HEK293 (cell line): ENCODE measurements around the gene GNB1L.
A peak's percentile ranks its signal among the peaks of the same experiment; 100 is the strongest.

Source experiments
- CTCF ChIA-PET: fragments of 350-600 bp; formaldehyde crosslinking; extraction: SDS; loops from one replicate; lab custom pipeline; 2021; ENCODE audit warnings: antibody characterized with exemption; lab: Yijun Ruan, JAX
- POLR2A ChIA-PET: fragments of 300-600 bp; formaldehyde crosslinking; extraction: SDS; loops from one replicate; lab custom pipeline; 2020; ENCODE audit warnings: antibody characterized with exemption, inconsistent platforms; lab: Yijun Ruan, JAX
- H3K27ac ChIP-seq: fragments of 200-500 bp; sonication (Bioruptor generic); 2 replicates; pipeline ENCODE4 v1.5.1; 2014; ENCODE audit warnings: low read depth, low read length, control low read depth, inconsistent platforms; ENCODE audit errors: extremely low read depth
- H3K36me3 ChIP-seq, 2 experiments: fragments of 200-500 bp in 1 of 2; sonication (Bioruptor generic) in 1 of 2; 1 replicate in 1 of 2; 2 replicates in 1 of 2; pipeline ENCODE4 v1.5.1; 2014 to 2017; ENCODE audit warnings: inconsistent platforms in 2 of 2, low read length in 2 of 2; ENCODE audit not compliant: control insufficient read depth in 2 of 2, insufficient read depth in 1 of 2
- H3K4me1 ChIP-seq: fragments of 200-500 bp; sonication (Bioruptor generic); 2 replicates; pipeline ENCODE4 v1.5.1; 2014; ENCODE audit warnings: mild to moderate bottlenecking, low read length, inconsistent platforms; ENCODE audit not compliant: control insufficient read depth, insufficient read depth
- H3K4me3 ChIP-seq: 2 replicates; pipeline ENCODE4 v1.5.1; 2011; ENCODE audit warnings: low read depth, mild to moderate bottlenecking, control low read depth, low read length, moderate library complexity
- H3K9me3 ChIP-seq: fragments of 200-500 bp; sonication (Bioruptor generic); 2 replicates; pipeline ENCODE4 v1.5.1; 2014; ENCODE audit warnings: low read depth, low read length, inconsistent platforms; ENCODE audit not compliant: control insufficient read depth, insufficient read depth
- EGR2 ChIP-seq: fragments of 450-650 bp; formaldehyde crosslinking; IDR thresholded peaks from 2 replicates; pipeline ENCODE4 v1.5.1; 2016; ENCODE audit warnings: low read depth, missing biosample characterization, missing genetic modification characterization
- GLIS1 ChIP-seq: fragments of 450-650 bp; formaldehyde crosslinking; IDR thresholded peaks from 2 replicates; pipeline ENCODE4 v1.5.1; 2016; ENCODE audit warnings: missing biosample characterization, missing genetic modification characterization
- KLF1 ChIP-seq: fragments of 450-650 bp; formaldehyde crosslinking; IDR thresholded peaks from 2 replicates; pipeline ENCODE4 v1.5.1; 2016; ENCODE audit warnings: missing biosample characterization, missing genetic modification characterization
- ZBTB17 ChIP-seq: fragments of 450-650 bp; formaldehyde crosslinking; IDR thresholded peaks from 2 replicates; pipeline ENCODE4 v1.5.1; 2016; ENCODE audit warnings: missing biosample characterization, missing genetic modification characterization
- ZFHX2 ChIP-seq: fragments of 450-650 bp; formaldehyde crosslinking; conservative IDR thresholded peaks from 2 replicates; pipeline ENCODE4 v1.5.1; 2016; ENCODE audit warnings: missing biosample characterization, missing genetic modification characterization
- ZNF121 ChIP-seq: fragments of 450-650 bp; formaldehyde crosslinking; IDR thresholded peaks from 2 replicates; pipeline ENCODE4 v1.5.1; 2016; ENCODE audit warnings: missing biosample characterization, missing genetic modification characterization
- ZNF274 ChIP-seq, 2 experiments: fragments of 200-500 bp in 1 of 2; fragments of 450-650 bp in 1 of 2; sonication (Bioruptor generic) in 1 of 2; formaldehyde crosslinking in 1 of 2; IDR thresholded peaks; 2 replicates each; pipeline versions ENCODE4 v1.5.1 to v1.6.1; 2014 to 2016; ENCODE audit warnings: borderline replicate concordance in 1 of 2, inconsistent platforms in 1 of 2, low read length in 1 of 2, missing biosample characterization in 1 of 2, missing genetic modification characterization in 1 of 2
- ZNF398 ChIP-seq: fragments of 450-650 bp; formaldehyde crosslinking; IDR thresholded peaks from 2 replicates; pipeline ENCODE4 v1.5.1; 2017; ENCODE audit warnings: missing biosample characterization, missing genetic modification characterization
- ZSCAN5A ChIP-seq: fragments of 450-650 bp; formaldehyde crosslinking; IDR thresholded peaks from 2 replicates; pipeline ENCODE4 v1.5.1; 2016; ENCODE audit warnings: missing biosample characterization, missing genetic modification characterization

The GNB1L gene

GRCh38 chr22:19902245-19902715, 47.6 kb upstream of the GNB1L start:
- no peaks in the 10 kb centered on the region for H3K9me3 ChIP-seq
- CTCF ChIA-PET: interaction anchor here (1.2 to 4.8 kb wide), 4 partner anchors 9 to 172 kb away, joined by 3 to 45 read pairs (median 11); no protein-coding TSS in a partner anchor
- H3K4me1 ChIP-seq: no peaks in the 10 kb centered on the region
- H3K27ac ChIP-seq: no peak overlapping the region
- no peak overlapping the region for H3K4me3 ChIP-seq
- TF ChIP-seq ZNF274 (IDR thresholded peaks at IDR 0.05; ENCODE audit: low read length): no peak
- TF ChIP-seq ZNF274 (tag by site-specific recombination; IDR thresholded peaks at IDR 0.05; ENCODE audit: borderline replicate concordance): no peak
- TF ChIP-seq GLIS1 (tag by site-specific recombination): peak; percentile 35; the same call in 1 of the 2 replicates
- peaks cover 0 to 8% of the 10 kb centered on the region in 2 experiments; a peak in 1 of 3 replicates for H3K36me3 ChIP-seq
- POLR2A ChIA-PET: interaction anchor here (1.3 kb wide), 1 partner anchor 22 kb away, joined by 3 read pairs; no protein-coding TSS in a partner anchor

GRCh38 chr22:19901577-19902244, 47.0 kb upstream of the GNB1L start:
- no peak overlapping the region for H3K27ac ChIP-seq
- no peaks in the 10 kb centered on the region for H3K9me3 ChIP-seq
- CTCF ChIA-PET: interaction anchor here (0.7 to 3.0 kb wide), 4 partner anchors 9 to 171 kb away, joined by 3 to 15 read pairs (median 6); no protein-coding TSS in a partner anchor
- POLR2A ChIA-PET: interaction anchor here (1.3 kb wide), 1 partner anchor 21 kb away, joined by 3 read pairs; no protein-coding TSS in a partner anchor
- no peak overlapping the region for H3K4me3 ChIP-seq
- H3K36me3 ChIP-seq: peaks cover 0 to 11% of the 10 kb centered on the region in 2 experiments; a peak in 1 of 3 replicates
- H3K4me1 ChIP-seq: no peaks in the 10 kb centered on the region
- TF ChIP-seq GLIS1 (tag by site-specific recombination): no peak
- TF ChIP-seq KLF1 (tag by site-specific recombination): no peak

GRCh38 chr22:19900707-19901436, 46.2 kb upstream of the GNB1L start:
- peak; percentile 70; the same call in 1 of the 2 replicates for TF ChIP-seq ZNF121 (tag by site-specific recombination)
- TF ChIP-seq ZBTB17 (tag by site-specific recombination): no peak
- TF ChIP-seq EGR2: 0 out of 2 replicates have a peak, but pooled peaks have one; percentile 35
- no peak for TF ChIP-seq ZNF398 (tag by site-specific recombination)
- peak; percentile 25 for TF ChIP-seq ZFHX2 (tag by site-specific recombination)
- no peak for TF ChIP-seq ZSCAN5A (tag by site-specific recombination)
- POLR2A ChIA-PET: interaction anchor here (0.8 kb wide), 1 partner anchor 10 kb away, joined by 3 read pairs; no protein-coding TSS in a partner anchor
- CTCF ChIA-PET: interaction anchor here (0.7 to 3.0 kb wide), 5 partner anchors 9 to 170 kb away, joined by 3 to 15 read pairs (median 4); no protein-coding TSS in a partner anchor

More at GRCh38 chr22:19900707-19901436, 46.2 kb upstream of the GNB1L start:
- Histone ChIP-seq H3K4me1 (no peaks in the 10 kb centered on the region), H3K4me3 (no peak overlapping the region), H3K27ac (no peak overlapping the region), H3K36me3 (peaks cover 0 to 11% of the 10 kb centered on the region in 2 experiments; a peak in 1 of 3 replicates), H3K9me3 (no peaks in the 10 kb centered on the region)
